Prostate gland (tissue), 2 donors: ENCODE measurements around the gene RUNX2. TPM values are rescaled to one million over a fixed set of nuclear protein-coding genes. Genes with fewer than 3 reads are reported as not detected.
A peak's percentile ranks its signal among the peaks of the same experiment; 100 is the strongest.

ENCODE experiments used
- DNase-seq: peaks from one replicate; pipeline ENCODE4 v3.0.0-alpha.2; 2019; ENCODE audit warnings: low spot score
- H3K27ac ChIP-seq, 2 donors: fragments of 200-600 bp; sonication (generic); 2 replicates each; pipeline ENCODE4 v1.5.1; 2017 to 2019
- H3K27me3 ChIP-seq: fragments of 200-600 bp; sonication (generic); replicated peaks from 2 replicates; pipeline ENCODE4 v1.5.1; 2019; ENCODE audit not compliant: insufficient read depth
- H3K36me3 ChIP-seq, 2 donors: fragments of 200-600 bp; sonication (generic); 1 replicate in 1 of 2; 2 replicates in 1 of 2; pipeline versions ENCODE4 v1.5.1 to v1.8.1; 2017 to 2019
- H3K4me1 ChIP-seq: fragments of 200-600 bp; sonication (generic); replicated peaks from 2 replicates; pipeline ENCODE4 v1.5.1; 2019
- H3K4me3 ChIP-seq, 2 donors: fragments of 200-600 bp; sonication (generic); 2 replicates each; pipeline ENCODE4 v1.5.1; 2017 to 2019
- H3K9me3 ChIP-seq: fragments of 200-600 bp; sonication (generic); 2 replicates; pipeline ENCODE4 v1.5.1; 2017
- CTCF ChIP-seq, 4 experiments: fragments of 200-600 bp in 2 of 4; fragments of 450-650 bp in 2 of 4; sonication (generic) in 2 of 4; IDR thresholded peaks; 1 replicate in 3 of 4; 2 replicates in 1 of 4; pipeline ENCODE4 v1.5.1; 2016 to 2019; ENCODE audit warnings: antibody characterized with exemption in 4 of 4, mild to moderate bottlenecking in 2 of 4, moderate library complexity in 2 of 4
- POLR2A ChIP-seq: fragments of 450-650 bp; IDR thresholded peaks from one replicate; pipeline ENCODE4 v1.6.1; 2016; ENCODE audit warnings: antibody characterized with exemption, mild to moderate bottlenecking
- POLR2AphosphoS5 ChIP-seq: sonication (generic); formaldehyde crosslinking; IDR thresholded peaks from one replicate; pipeline ENCODE4 v1.6.1; 2017; ENCODE audit warnings: antibody characterized with exemption
- WGBS: methylation state at CpG from one replicate; pipeline ENCODE4 v1.1.5; 2018; 5-methylcytosine and 5-hydroxymethylcytosine counted together
- intact Hi-C: fragments of 100-400 bp; cut with DNase I; formaldehyde crosslinking; loops from one replicate; pipeline ENCODE4 v1.14.2; 2022
- total RNA-seq, 2 donors: library from RNA; depleted of rRNA; stranded (reverse); fragments of >200 nt; gene quantifications; one replicate each; pipeline ENCODE4 v1.1.0, GENCODE V29; 2016

Gene RUNX2
- total RNA-seq, 2 donors from 2014 or later, result 9.2 to 10.7 TPM

GRCh38 chr6:45590696-45591184, 262.6 kb downstream of the RUNX2 start:
- WGBS, result 16% methylated on average over 7 of the region's 7 CpGs
- peak overlapping the region; percentile 45 to 70 for H3K27ac ChIP-seq
- H3K36me3 ChIP-seq, result no peaks in the 10 kb centered on the region
- H3K9me3 ChIP-seq, result no peaks in the 10 kb centered on the region
- no peak overlapping the region for H3K4me3 ChIP-seq
- peaks cover 2% of the 10 kb centered on the region for H3K4me1 ChIP-seq
- no peak for TF ChIP-seq POLR2A
- no peak for TF ChIP-seq POLR2AphosphoS5
- TF ChIP-seq CTCF (IDR thresholded peaks at IDR 0.05), result no peak
- no peak for DNase-seq
- intact Hi-C loops, result no loop called here
- no peaks in the 10 kb centered on the region for H3K27me3 ChIP-seq

- no peak overlapping the region for H3K4me3 ChIP-seq
- DNase-seq, result no peak
- WGBS, result 19% methylated on average over 1 of the region's 1 CpG
- no peaks in the 10 kb centered on the region for H3K9me3 ChIP-seq
- no peaks in the 10 kb centered on the region for H3K27me3 ChIP-seq
- intact Hi-C loops, result no loop called here
- peaks cover 2% of the 10 kb centered on the region for H3K4me1 ChIP-seq
- TF ChIP-seq POLR2A, result no peak
- no peak for TF ChIP-seq POLR2AphosphoS5
- no peak for TF ChIP-seq CTCF (IDR thresholded peaks at IDR 0.05)
- no peaks in the 10 kb centered on the region for H3K36me3 ChIP-seq
- peak overlapping the region; percentile 45 to 70 for H3K27ac ChIP-seq
Observed at GRCh38 chr6:45591306-45591705, 263.2 kb downstream of the RUNX2 start.

GRCh38 chr6:45591890-45592289, 263.8 kb downstream of the RUNX2 start:
- peaks cover 2% of the 10 kb centered on the region for H3K4me1 ChIP-seq
- no peak for TF ChIP-seq POLR2A
- no peak for TF ChIP-seq POLR2AphosphoS5
- TF ChIP-seq CTCF (IDR thresholded peaks at IDR 0.05), result no peak
- intact Hi-C loops, result no loop called here
- H3K9me3 ChIP-seq, result no peaks in the 10 kb centered on the region
- 78% methylated on average over 5 of the region's 5 CpGs for WGBS
- peak overlapping the region in 1 of 2 donors; percentile 45 for H3K27ac ChIP-seq
- DNase-seq, result no peak
- no peaks in the 10 kb centered on the region for H3K27me3 ChIP-seq
- H3K4me3 ChIP-seq, result no peak overlapping the region
- no peaks in the 10 kb centered on the region for H3K36me3 ChIP-seq

- no peaks in the 10 kb centered on the region for H3K27me3 ChIP-seq
- no peak overlapping the region for H3K4me3 ChIP-seq
- H3K36me3 ChIP-seq, result no peaks in the 10 kb centered on the region
- no peaks in the 10 kb centered on the region for H3K9me3 ChIP-seq
- intact Hi-C loops, result no loop called here
- no peak for TF ChIP-seq CTCF (IDR thresholded peaks at IDR 0.05)
- TF ChIP-seq POLR2A, result no peak
- TF ChIP-seq POLR2AphosphoS5, result no peak
- WGBS, result 95% methylated on average over 2 of the region's 2 CpGs
- no peak overlapping the region for H3K27ac ChIP-seq
- no peak for DNase-seq
- peaks cover 2% of the 10 kb centered on the region for H3K4me1 ChIP-seq
Observed at GRCh38 chr6:45592991-45593390, 264.9 kb downstream of the RUNX2 start.

GRCh38 chr6:45595010-45595851, 267.1 kb downstream of the RUNX2 start:
- H3K9me3 ChIP-seq, result no peaks in the 10 kb centered on the region
- peaks cover 2% of the 10 kb centered on the region for H3K4me1 ChIP-seq
- TF ChIP-seq POLR2AphosphoS5 (no peak), POLR2A (no peak), CTCF (IDR thresholded peaks at IDR 0.05) (no peak)
- 48% methylated on average over 5 of the region's 5 CpGs for WGBS
- intact Hi-C loops, result no loop called here
- no peak for DNase-seq
- H3K4me3 ChIP-seq, result no peak overlapping the region
- H3K27me3 ChIP-seq, result no peaks in the 10 kb centered on the region
- no peak overlapping the region for H3K27ac ChIP-seq
- H3K36me3 ChIP-seq, result no peaks in the 10 kb centered on the region
